CD14-positive monocyte (primary cell): ENCODE results near the gene POLR2C. TPM values are rescaled to one million over a fixed set of nuclear protein-coding genes. Genes with fewer than 3 reads are reported as not detected.

Experiments used
- DNase-seq, 3 donors: peaks; one replicate each; pipeline ENCODE4 v3.0.0-alpha.2; 2011 to 2022
- H2AFZ ChIP-seq: 2 replicates; pipeline ENCODE4 v1.6.0; 2012; ENCODE audit warnings: mild to moderate bottlenecking, low read depth, low read length, inconsistent platforms; ENCODE audit not compliant: insufficient read depth, poor library complexity, severe bottlenecking
- H3K27ac ChIP-seq, 2 donors: 1 replicate in 1 of 2; 2 replicates in 1 of 2; pipeline ENCODE4 v1.5.1; 2012 to 2013; ENCODE audit warnings: low read length in 2 of 2, control low read depth in 1 of 2, inconsistent platforms in 1 of 2, low read depth in 1 of 2, mild to moderate bottlenecking in 1 of 2
- H3K27me3 ChIP-seq, 2 donors: one replicate each; pipeline versions ENCODE4 v1.6.0 to v1.6.1; 2011 to 2013; ENCODE audit warnings: low read length in 2 of 2; ENCODE audit not compliant: control insufficient read depth in 2 of 2, insufficient read depth in 2 of 2
- H3K36me3 ChIP-seq, 2 donors: replicated peaks in 1 of 2; 1 replicate in 1 of 2; 2 replicates in 1 of 2; pipeline versions ENCODE4 v1.5.1 to v1.6.1; 2012 to 2013; ENCODE audit warnings: low read length in 2 of 2, control low read depth in 1 of 2, inconsistent platforms in 1 of 2, mild to moderate bottlenecking in 1 of 2; ENCODE audit not compliant: insufficient read depth in 2 of 2, control insufficient read depth in 1 of 2
- H3K4me1 ChIP-seq, 2 donors: 1 replicate in 1 of 2; 2 replicates in 1 of 2; pipeline versions ENCODE4 v1.5.1 to v1.6.1; 2012 to 2013; ENCODE audit warnings: low read length in 2 of 2, control low read depth in 1 of 2, inconsistent platforms in 1 of 2, mild to moderate bottlenecking in 1 of 2, moderate library complexity in 1 of 2; ENCODE audit not compliant: insufficient read depth in 2 of 2, control insufficient read depth in 1 of 2
- H3K4me2 ChIP-seq: replicated peaks from 2 replicates; pipeline ENCODE3; 2012; ENCODE audit warnings: low read length, moderate library complexity, mild to moderate bottlenecking; ENCODE audit not compliant: poor library complexity, severe bottlenecking; ENCODE audit errors: extremely low read depth
- H3K4me3 ChIP-seq, 3 experiments: fragments of 200-600 bp in 1 of 3; sonication (generic) in 1 of 3; replicated peaks in 1 of 3; 1 replicate in 2 of 3; 2 replicates in 1 of 3; pipeline ENCODE4 v1.5.1; 2011 to 2013; ENCODE audit warnings: low read length in 3 of 3, mild to moderate bottlenecking in 3 of 3, control low read depth in 2 of 3, low read depth in 2 of 3, inconsistent platforms in 1 of 3, moderate library complexity in 1 of 3
- H3K79me2 ChIP-seq: 2 replicates; pipeline ENCODE4 v1.6.0; 2012; ENCODE audit warnings: mild to moderate bottlenecking, control low read depth, inconsistent platforms, low read length, moderate library complexity; ENCODE audit not compliant: insufficient read depth
- H3K9ac ChIP-seq: 2 replicates; pipeline ENCODE4 v1.6.0; 2017; ENCODE audit warnings: low read length, mild to moderate bottlenecking; ENCODE audit not compliant: insufficient read depth, poor library complexity, severe bottlenecking
- H3K9me3 ChIP-seq, 2 donors: replicated peaks in 1 of 2; 1 replicate in 1 of 2; 2 replicates in 1 of 2; pipeline versions ENCODE4 v1.5.1 to v1.6.1; 2012 to 2013; ENCODE audit warnings: low read length in 2 of 2, control low read depth in 1 of 2; ENCODE audit not compliant: control insufficient read depth in 1 of 2, insufficient read depth in 1 of 2
- H4K20me1 ChIP-seq: 2 replicates; pipeline ENCODE4 v1.6.0; 2012; ENCODE audit warnings: mild to moderate bottlenecking, low read length, control low read depth, moderate library complexity; ENCODE audit not compliant: insufficient read depth
- H3K27ac Mint-ChIP-seq, 7 donors: one replicate each; pipeline ENCODE4 v1.8.0; 2020; ENCODE audit warnings: mild to moderate bottlenecking in 7 of 7, mixed read lengths in 7 of 7, moderate library complexity in 6 of 7, inconsistent platforms in 2 of 7
- H3K27me3 Mint-ChIP-seq, 3 donors: one replicate each; pipeline ENCODE4 v1.8.0; 2021 to 2022; ENCODE audit warnings: low read depth in 3 of 3, mild to moderate bottlenecking in 3 of 3, mixed read lengths in 3 of 3, moderate library complexity in 3 of 3, inconsistent platforms in 1 of 3
- H3K36me3 Mint-ChIP-seq, 2 donors: one replicate each; pipeline ENCODE4 v1.8.0; 2020; ENCODE audit warnings: mixed read lengths in 2 of 2, inconsistent platforms in 1 of 2, mild to moderate bottlenecking in 1 of 2
- H3K4me1 Mint-ChIP-seq: one replicate; pipeline ENCODE4 v1.8.0; 2020; ENCODE audit warnings: mild to moderate bottlenecking, mixed read lengths
- H3K4me3 Mint-ChIP-seq, 2 donors: one replicate each; pipeline ENCODE4 v1.8.0; 2020; ENCODE audit warnings: mild to moderate bottlenecking in 2 of 2, mixed read lengths in 2 of 2, moderate library complexity in 1 of 2
- H3K9me3 Mint-ChIP-seq, 7 donors: one replicate each; pipeline ENCODE4 v1.8.0; 2020 to 2022; ENCODE audit warnings: mixed read lengths in 7 of 7, mild to moderate bottlenecking in 6 of 7, moderate library complexity in 6 of 7, inconsistent platforms in 2 of 7
- CTCF ChIP-seq: fragments of 200-600 bp; IDR thresholded peaks from one replicate; pipeline ENCODE4 v1.8.0; 2022; ENCODE audit warnings: antibody characterized with exemption, mild to moderate bottlenecking
- WGBS: methylation state at CpG from one replicate; pipeline ENCODE4 v1.1.5; 2013; ENCODE audit warnings: missing lambda C conversion rate; ENCODE audit not compliant: insufficient coverage; 5-methylcytosine and 5-hydroxymethylcytosine counted together
- intact Hi-C, 2 donors: fragments of 100-400 bp; cut with micrococcal nuclease; formaldehyde crosslinking; loops; one replicate each; pipeline versions ENCODE4 v1.15.0 to v1.15.1; 2023
- polyA plus RNA-seq, 3 donors: library from polyadenylated mRNA; depleted of rRNA in 1 of 3; unstranded in 2 of 3; stranded (reverse) in 1 of 3; fragments of 300-500 nt in 2 of 3; fragments of >200 nt in 1 of 3; fragmentation: Illumina TruSeq in 2 of 3; gene quantifications; 1 replicate in 2 of 3; 2 replicates in 1 of 3; pipeline ENCODE4 v1.2.3, GENCODE V29; 2012 to 2021

POLR2C gene
- polyA plus RNA-seq, 3 donors, result 22.6 to 51.3 (median 24.4) TPM

GRCh38 chr16:57447186-57447962, 15.1 kb upstream of the POLR2C start, which contains the start of the genes CIAPIN1 and COQ9:
Gene CIAPIN1 (minus strand): TSS chr16:57447385. CDS start chr16:57440928, 6,457 bp downstream.
Gene COQ9 (plus strand): TSS chr16:57447479. CDS start chr16:57447506, 27 bp downstream.
- Mint-ChIP-seq H3K27me3 (no peaks in the 10 kb centered on the region), H3K4me1 (peaks cover 19% of the 10 kb centered on the region), H3K36me3 (peaks cover 15 to 17% of the 10 kb centered on the region in 2 donors), H3K27ac (peak within 1 kb of the TSS; percentile 81 to 96 (median 87)), H3K9me3 (peaks cover 0 to 3% (median 0%) of the 10 kb centered on the region in 7 donors), H3K4me3 (peak within 1 kb of the TSS; percentile 93 to 94)
- under 1% methylated on average over 58 of the region's 68 CpGs for WGBS
- Histone ChIP-seq H3K4me3 (peak within 1 kb of the TSS; percentile 88 to 92 (median 92)), H2AFZ (peak within 1 kb of the TSS; percentile 98), H3K4me1 (peaks cover 16 to 22% of the 10 kb centered on the region in 2 donors), H3K27me3 (no peaks in the 10 kb centered on the region), H3K36me3 (peaks cover 15 to 24% of the 10 kb centered on the region in 2 donors), H3K9me3 (no peaks in the 10 kb centered on the region), H4K20me1 (no peaks in the 10 kb centered on the region), H3K27ac (peak within 1 kb of the TSS; percentile 40 to 89), H3K4me2 (peak within 1 kb of the TSS; percentile 99), H3K79me2 (peaks cover 51% of the 10 kb centered on the region), H3K9ac (peak within 1 kb of the TSS; percentile 96)
- peak; percentile 91 to 93 (median 91) for DNase-seq
- TF ChIP-seq CTCF, result no peak
- intact Hi-C loops, result loop anchor here in 1 of 2 donors (2.0 to 10.0 kb wide), 2 partner anchors 15 to 263 kb away; partner anchors contain the start of genes POLR2C, PSME3IP1 and RSPRY1

- Histone ChIP-seq H4K20me1 (no peaks in the 10 kb centered on the region), H3K36me3 (peaks cover 53 to 65% of the 10 kb centered on the region in 2 donors), H3K27ac (no peak overlapping the region), H2AFZ (no peak overlapping the region), H3K27me3 (no peaks in the 10 kb centered on the region), H3K4me3 (no peak overlapping the region), H3K9ac (no peak overlapping the region), H3K9me3 (no peaks in the 10 kb centered on the region), H3K4me1 (peaks cover 8 to 11% of the 10 kb centered on the region in 2 donors), H3K79me2 (peaks cover 15% of the 10 kb centered on the region), H3K4me2 (no peak overlapping the region)
- intact Hi-C loops, result no loop called here
- no peak for TF ChIP-seq CTCF
- no peak for DNase-seq
- Mint-ChIP-seq H3K36me3 (peaks cover 50 to 57% of the 10 kb centered on the region in 2 donors), H3K27ac (peak overlapping the region in 1 of 7 donors; percentile 57), H3K4me1 (peaks cover 9% of the 10 kb centered on the region), H3K4me3 (no peak overlapping the region), H3K27me3 (no peaks in the 10 kb centered on the region), H3K9me3 (no peaks in the 10 kb centered on the region)
- 98% methylated on average over 9 of the region's 10 CpGs for WGBS
Observed at GRCh38 chr16:57452021-57452420, 10.5 kb upstream of the POLR2C start.
